Amygdala (tissue), 56 donors: ENCODE measurements around the gene NDUFS4.
A peak's percentile ranks its signal among the peaks of the same experiment; 100 is the strongest.
"Not testable (repeated sequence)": the region's sequence is repeated elsewhere in the genome, so short reads cannot be mapped to it uniquely, and the experiment has no call there.

Experiments
- DNase-seq, 56 donors: peaks; one replicate each; lab custom pipeline; 2025; lab: John Stamatoyannopoulos, UW

The NDUFS4 gene

DNA sequence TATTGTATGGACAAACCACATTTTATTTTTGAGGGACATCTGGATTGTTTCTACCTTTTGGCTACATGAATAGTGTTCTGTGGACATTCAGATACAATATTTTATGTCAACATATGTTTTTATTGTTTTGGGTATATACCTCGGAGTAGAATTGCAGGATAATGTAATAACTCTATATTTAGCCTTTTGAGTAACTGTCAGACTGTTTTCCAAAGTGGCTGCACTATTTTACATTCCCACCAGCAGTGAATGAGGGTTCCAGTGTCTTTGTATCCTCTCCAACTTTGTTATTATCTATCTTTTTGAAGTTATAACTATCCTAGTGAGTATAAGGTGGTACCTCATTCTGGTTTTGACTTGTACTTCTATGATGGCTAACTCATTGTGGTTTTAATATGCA, 11.0 kb downstream of the NDUFS4 start:
- DNase-seq: no peak

- DNase-seq: no peak
Measured at GRCh38 chr5:53575101-53575500, 14.7 kb downstream of the NDUFS4 start.

DNA sequence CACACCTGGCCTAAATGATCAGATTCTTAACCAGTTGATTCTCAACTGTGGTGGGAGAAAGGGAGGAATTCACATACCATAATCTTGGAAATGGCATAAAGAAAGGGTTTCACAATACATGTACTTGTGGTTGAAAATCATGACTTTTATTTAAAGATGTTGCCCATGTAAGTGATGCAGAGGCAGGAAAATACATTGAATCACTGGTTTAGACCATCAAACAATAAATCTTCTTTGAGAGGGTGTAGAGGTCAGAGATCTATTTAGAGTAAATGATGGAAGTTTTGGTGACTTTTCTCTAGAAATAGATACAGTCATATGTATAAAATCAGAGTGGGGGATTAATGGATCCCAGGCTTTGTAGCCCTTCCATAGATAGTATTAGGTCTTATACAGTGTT, 15.4 kb downstream of the NDUFS4 start:
- DNase-seq: no peak

- no peak for DNase-seq
Measured at GRCh38 chr5:53576674-53577073, 16.2 kb downstream of the NDUFS4 start.

GRCh38 chr5:53578854-53579253, 18.4 kb downstream of the NDUFS4 start:
- no peak for DNase-seq

DNA sequence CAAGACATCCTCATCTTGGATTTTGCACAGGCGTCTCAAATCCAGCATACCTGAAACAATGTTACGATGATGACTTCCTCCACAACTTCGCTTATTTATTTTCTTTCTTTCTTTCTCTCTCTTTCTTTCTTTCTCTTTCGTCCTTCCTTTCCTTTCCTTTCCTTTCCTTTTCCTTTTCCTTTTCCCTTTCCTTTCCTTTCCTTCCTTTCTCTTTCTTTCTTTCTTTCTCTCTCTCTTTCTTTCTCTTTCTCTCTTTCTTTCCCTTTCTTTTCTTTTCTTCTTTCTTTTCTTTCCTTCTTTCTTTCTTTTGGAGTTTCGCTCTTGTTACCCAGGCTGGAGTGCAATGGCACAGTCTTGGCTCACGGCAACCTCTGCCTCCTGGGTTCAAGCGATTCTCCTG, 20.1 kb downstream of the NDUFS4 start:
- DNase-seq: no peak

- no peak for DNase-seq
Measured at GRCh38 chr5:53582225-53582624, 21.8 kb downstream of the NDUFS4 start.

DNA sequence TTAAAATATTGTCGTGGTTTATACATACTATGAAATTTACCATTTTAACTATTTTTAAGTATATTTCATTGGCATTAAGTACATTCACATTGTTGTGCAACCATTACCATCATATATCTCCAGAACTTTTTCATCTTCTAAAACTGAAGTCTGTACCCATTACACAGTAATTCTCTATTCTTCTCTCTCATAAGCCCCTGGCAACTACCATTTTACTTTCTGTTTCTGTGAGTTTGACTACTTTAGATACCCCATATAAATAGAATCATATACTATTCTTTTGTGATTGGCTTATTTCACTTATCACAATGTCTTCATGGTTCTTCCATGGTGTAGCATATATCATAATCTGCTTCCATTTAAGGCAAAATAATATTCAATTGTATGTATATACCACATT, 30.3 kb downstream of the NDUFS4 start:
- no peak for DNase-seq

DNA sequence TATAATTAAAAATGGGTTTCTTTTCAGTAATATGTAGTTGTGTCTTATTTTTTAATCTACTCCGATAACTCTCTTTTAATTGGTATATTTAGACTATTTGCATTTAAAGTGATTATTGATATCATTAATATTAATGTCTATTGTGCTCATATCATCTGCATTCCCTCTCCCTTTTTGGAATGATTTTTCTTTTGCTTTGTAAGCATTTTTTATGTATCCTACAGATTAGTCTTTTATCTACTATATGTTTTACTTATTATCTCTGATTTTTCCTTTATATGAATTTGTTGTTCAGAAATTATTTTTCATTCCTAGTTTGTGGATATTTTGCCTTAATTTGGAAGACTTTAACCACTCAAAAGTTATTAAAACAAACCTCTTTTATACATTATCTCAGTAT, 34.0 kb downstream of the NDUFS4 start:
- DNase-seq: no peak

GRCh38 chr5:53597894-53598293, 37.5 kb downstream of the NDUFS4 start:
- DNase-seq: no peak

DNA sequence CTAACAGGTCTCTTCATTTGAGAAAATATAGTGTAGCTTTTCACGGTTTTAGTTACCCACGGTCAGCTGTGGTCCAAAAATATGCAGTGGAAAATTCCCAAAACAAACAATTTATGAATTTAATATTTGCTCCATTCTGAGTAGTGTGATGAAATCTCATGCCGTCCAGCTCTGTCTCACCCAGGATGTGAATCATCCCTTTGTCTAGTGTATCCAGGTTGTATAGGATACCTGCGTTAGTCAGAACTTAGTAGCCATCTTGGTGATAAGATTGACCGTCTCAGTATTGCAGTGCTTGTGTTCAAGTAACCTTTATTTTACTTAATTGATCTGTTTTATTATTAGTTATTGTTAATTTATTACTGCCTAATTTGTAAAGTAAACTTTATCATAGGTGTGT, 41.1 kb downstream of the NDUFS4 start:
- DNase-seq: no peak

GRCh38 chr5:53603009-53603687, 42.7 kb downstream of the NDUFS4 start:
- DNase-seq: peak in 26 of 56 donors; percentile 1 to 63 (median 15)

- DNase-seq: no peak
Measured at GRCh38 chr5:53604309-53604708, 43.9 kb downstream of the NDUFS4 start.

DNA sequence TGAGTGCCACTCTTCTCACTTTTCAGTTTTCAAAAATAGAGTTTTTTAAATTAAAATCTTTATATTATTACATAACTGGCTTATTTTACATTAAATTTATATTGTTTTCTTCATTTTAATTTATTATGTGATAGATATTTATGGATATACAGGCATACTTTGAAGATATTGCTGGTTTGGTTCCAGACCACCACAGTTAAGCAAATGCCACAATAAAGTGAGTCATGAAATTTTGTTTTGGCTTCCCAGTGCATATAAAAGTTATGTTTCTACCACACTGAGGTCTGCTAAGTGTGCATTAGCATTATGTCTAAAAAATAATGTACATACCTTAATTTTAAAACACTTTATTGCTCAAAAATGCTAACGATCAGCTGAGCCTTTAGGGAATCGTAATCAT, 47.4 kb downstream of the NDUFS4 start:
- no peak for DNase-seq

DNA sequence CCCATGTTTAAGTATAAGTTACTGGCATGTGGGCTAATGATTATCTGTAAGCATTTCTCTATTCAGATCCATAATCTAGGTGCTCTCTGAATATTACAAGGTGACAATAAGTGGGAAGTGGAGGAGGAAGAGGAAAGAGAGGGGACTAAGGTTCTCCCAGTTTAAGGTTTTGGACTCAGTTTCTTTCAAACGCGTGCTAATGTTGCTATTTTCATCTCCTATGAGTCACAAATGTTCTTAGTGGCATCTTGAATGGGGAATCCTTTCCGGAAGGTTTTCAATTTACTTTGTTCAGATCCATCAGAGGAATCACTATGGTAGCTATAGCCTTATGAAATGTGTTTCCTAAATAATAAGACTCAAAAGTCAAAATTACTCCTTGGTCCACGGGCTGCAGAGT, 48.5 kb downstream of the NDUFS4 start:
- DNase-seq: not testable (repeated sequence)

- no peak for DNase-seq
Measured at GRCh38 chr5:53613061-53613460, 52.6 kb downstream of the NDUFS4 start.

DNA sequence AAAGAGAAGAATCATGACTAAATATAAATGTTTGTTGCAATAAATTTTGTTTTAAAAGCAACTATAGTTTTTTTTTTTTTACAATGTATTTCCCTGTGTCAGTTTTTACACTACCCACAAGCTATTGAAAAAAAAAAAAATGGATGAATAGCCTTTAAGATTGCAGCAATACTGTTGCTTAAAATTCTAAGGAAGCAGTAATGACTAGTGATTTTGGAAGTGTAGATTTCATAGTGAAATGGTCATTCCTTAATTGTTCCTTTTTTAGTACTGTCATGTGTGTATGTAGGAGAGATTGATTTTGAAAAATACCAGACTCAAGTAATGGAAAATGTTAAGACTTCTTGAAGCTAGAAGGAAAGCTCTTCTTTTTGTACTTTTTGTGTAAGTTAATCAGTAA, 53.1 kb downstream of the NDUFS4 start:
- no peak for DNase-seq

- DNase-seq: no peak
Measured at GRCh38 chr5:53614376-53614885, 54.0 kb downstream of the NDUFS4 start.

DNA sequence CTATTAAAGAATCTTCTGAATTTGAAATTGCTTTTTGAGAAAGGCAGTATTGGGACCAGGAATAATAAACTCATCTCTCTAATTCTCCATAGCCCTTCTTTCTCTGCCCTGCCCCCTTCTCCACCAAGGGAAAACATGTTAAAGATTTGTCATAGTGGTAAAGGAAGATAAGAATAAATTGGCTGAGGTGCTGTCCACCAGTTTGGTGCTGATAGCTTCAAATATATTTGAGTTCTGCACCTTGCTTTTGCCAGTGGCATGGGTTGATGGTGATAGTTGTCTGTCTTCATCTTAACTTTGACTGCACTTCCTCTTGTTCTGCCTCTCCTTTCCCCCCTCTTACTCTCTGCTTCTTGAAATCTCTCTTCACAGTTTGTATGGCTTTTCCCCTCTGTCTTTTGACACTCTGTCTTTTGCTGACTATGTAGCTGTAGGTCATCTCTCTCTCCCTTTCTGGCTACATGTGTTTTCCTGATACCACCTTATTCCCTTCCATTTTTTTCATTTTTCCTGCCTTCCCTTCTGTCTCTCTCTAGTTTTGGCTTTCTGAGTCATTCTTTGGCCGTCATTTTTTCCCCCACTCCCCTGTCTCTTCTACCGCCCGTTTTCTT, 56.6 kb downstream of the NDUFS4 start:
- no peak for DNase-seq

DNA sequence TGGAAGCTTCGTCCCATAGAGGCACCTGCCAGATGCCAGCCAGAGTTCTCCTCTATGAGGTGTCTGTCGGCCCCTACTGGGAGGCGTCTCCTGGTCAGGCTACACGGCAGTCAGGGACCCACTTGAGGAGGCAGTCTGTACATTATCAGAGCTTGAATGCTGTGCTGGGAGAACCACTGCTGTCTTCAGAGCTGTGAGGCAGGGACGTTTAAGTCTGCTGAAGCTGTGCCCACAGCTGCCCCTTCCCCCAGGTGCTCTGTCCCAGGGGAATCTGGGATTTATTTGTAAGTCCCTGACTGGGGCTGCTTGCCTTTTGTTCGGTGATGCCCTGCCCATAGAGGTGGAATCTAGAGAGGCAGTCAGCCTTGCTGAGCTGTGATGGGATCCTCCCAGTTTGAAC, 70.8 kb downstream of the NDUFS4 start:
- DNase-seq: no peak

- DNase-seq: no peak
Measured at GRCh38 chr5:53642061-53642460, 81.6 kb downstream of the NDUFS4 start.

GRCh38 chr5:53643445-53643844, 83.0 kb downstream of the NDUFS4 start:
- DNase-seq: no peak
